Subcutaneous adipose tissue (tissue), 4 donors: Measurements from ENCODE around the gene PRKG1. TPM values are rescaled to one million over a fixed set of nuclear protein-coding genes. Genes with fewer than 3 reads are reported as not detected.

ENCODE experiments used
- total RNA-seq, 4 donors: library from RNA; depleted of rRNA; stranded (reverse); fragments of >200 nt; gene quantifications; one replicate each; pipeline ENCODE4 v1.1.0, GENCODE V29; 2016
- TF ChIP-seq, protein P1 (sequence below): fragments of 450-650 bp; IDR thresholded peaks from one replicate; pipeline ENCODE4 v1.5.1; 2016; ENCODE audit warnings: low read depth, mild to moderate bottlenecking, control low read depth, antibody characterized with exemption, moderate library complexity

Gene PRKG1
- total RNA-seq, 4 donors from 2014 or later: 7.6 to 17.2 (median 10.7) TPM

- TF ChIP-seq, protein P1, sequence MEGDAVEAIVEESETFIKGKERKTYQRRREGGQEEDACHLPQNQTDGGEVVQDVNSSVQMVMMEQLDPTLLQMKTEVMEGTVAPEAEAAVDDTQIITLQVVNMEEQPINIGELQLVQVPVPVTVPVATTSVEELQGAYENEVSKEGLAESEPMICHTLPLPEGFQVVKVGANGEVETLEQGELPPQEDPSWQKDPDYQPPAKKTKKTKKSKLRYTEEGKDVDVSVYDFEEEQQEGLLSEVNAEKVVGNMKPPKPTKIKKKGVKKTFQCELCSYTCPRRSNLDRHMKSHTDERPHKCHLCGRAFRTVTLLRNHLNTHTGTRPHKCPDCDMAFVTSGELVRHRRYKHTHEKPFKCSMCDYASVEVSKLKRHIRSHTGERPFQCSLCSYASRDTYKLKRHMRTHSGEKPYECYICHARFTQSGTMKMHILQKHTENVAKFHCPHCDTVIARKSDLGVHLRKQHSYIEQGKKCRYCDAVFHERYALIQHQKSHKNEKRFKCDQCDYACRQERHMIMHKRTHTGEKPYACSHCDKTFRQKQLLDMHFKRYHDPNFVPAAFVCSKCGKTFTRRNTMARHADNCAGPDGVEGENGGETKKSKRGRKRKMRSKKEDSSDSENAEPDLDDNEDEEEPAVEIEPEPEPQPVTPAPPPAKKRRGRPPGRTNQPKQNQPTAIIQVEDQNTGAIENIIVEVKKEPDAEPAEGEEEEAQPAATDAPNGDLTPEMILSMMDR: no peak
Observed at GRCh38 chr10:51960494-51960895, 886.2 kb downstream of the PRKG1 start.

DNA sequence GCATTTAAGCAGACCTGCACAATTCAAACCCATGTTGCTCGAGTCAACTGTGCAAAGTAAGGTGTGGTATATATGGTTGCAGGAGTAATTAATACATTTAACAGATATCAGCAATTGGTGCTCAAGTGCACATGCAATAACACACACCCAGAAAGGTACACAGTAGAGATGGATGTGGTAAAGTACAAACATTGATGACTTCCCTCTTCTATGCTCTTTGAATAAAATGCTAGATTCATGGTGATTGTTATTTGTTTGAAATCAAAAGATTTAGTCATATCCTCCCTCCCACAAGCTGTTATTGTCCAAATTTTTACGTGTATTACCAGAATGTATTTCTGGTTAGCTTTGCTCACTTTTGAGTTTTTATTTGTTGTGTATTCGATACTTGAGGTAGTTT is 887.1 kb downstream of the PRKG1 start:
- TF ChIP-seq, protein P1: no peak

GRCh38 chr10:51964630-51965029 is 890.3 kb downstream of the PRKG1 start:
- TF ChIP-seq, protein P1: no peak

DNA sequence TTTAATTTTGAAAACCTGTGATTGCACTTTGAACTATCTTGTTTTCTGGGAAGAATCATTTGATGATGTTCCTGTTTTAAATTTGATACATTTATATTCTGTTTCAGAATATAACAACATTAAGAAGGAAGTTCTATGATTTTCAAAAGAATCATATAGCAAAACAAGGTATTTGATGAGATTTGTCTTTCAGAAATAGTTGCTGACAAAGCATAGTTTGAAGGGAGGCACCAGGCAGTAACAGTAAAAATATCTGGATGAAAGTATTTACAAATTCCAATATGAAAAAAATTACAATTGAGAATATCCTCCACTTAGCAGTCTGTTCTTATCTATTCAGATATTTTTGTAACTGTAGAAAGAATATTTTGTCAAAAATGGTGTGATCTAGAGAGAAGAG is 891.2 kb downstream of the PRKG1 start:
- TF ChIP-seq, protein P1: no peak

- TF ChIP-seq, protein P1: no peak
Observed at GRCh38 chr10:51972733-51973346, 898.6 kb downstream of the PRKG1 start.

GRCh38 chr10:51980752-51981151 is 906.5 kb downstream of the PRKG1 start:
- TF ChIP-seq, protein P1: no peak

GRCh38 chr10:51981731-51982130 is 907.4 kb downstream of the PRKG1 start:
- TF ChIP-seq, protein P1: no peak
